Measurements from ENCODE around the gene SLC51A. TPM values are rescaled to one million over a fixed set of nuclear protein-coding genes. Genes with fewer than 3 reads are reported as not detected.

SLC51A gene
- total and polyA plus RNA-seq, 2 of the 8 experiments (the other 6 are each of a cell fraction or from before 2014, with no cell fraction given), result 6.3 to 9.8 TPM

GRCh38 chr3:196207833-196208607 lies 8.3 kb upstream of the SLC51A start (continued):
- TF ChIP-seq EP300 (IDR thresholded peaks at IDR 0.05; ENCODE audit: borderline replicate concordance in 1 of 2, low read depth in 2 of 2, low read length in 2 of 2) (no peak), ASH2L (IDR thresholded peaks at IDR 0.05; ENCODE audit: low read length) (peak; percentile 39), EZH2 (IDR thresholded peaks at IDR 0.05; ENCODE audit: low read depth, low read length, severe bottlenecking) (no peak), CHD1 (IDR thresholded peaks at IDR 0.05; ENCODE audit: low read depth, low read length) (no peak), POLR2AphosphoS5 (IDR thresholded peaks at IDR 0.05; ENCODE audit: low read depth, low read length) (no peak), KDM4A (IDR thresholded peaks at IDR 0.05; ENCODE audit: low read depth, low read length, severe bottlenecking) (peak; percentile 56), SRF (IDR thresholded peaks at IDR 0.05; ENCODE audit: low read depth, low read length) (no peak), SP2 (IDR thresholded peaks at IDR 0.05; ENCODE audit: low read length) (no peak), USF2 (IDR thresholded peaks at IDR 0.05; ENCODE audit: low read length) (peak; percentile 53), KDM5A (IDR thresholded peaks at IDR 0.05; ENCODE audit: low read length) (no peak), TCF12 (IDR thresholded peaks at IDR 0.05; ENCODE audit: low read depth, low read length) (no peak), PHF8 (conservative IDR thresholded peaks at IDR 0.05; ENCODE audit: low read depth, low read length) (peak; percentile 39; the same call in 1 of the 2 replicates), MAFK (IDR thresholded peaks at IDR 0.05; ENCODE audit: low read depth, low read length) (no peak)
- TF ChIP-seq, protein P1, sequence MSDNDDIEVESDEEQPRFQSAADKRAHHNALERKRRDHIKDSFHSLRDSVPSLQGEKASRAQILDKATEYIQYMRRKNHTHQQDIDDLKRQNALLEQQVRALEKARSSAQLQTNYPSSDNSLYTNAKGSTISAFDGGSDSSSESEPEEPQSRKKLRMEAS (IDR thresholded peaks at IDR 0.05), result peak; percentile 97
- TF ChIP-seq, protein P2, sequence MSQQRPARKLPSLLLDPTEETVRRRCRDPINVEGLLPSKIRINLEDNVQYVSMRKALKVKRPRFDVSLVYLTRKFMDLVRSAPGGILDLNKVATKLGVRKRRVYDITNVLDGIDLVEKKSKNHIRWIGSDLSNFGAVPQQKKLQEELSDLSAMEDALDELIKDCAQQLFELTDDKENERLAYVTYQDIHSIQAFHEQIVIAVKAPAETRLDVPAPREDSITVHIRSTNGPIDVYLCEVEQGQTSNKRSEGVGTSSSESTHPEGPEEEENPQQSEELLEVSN (IDR thresholded peaks at IDR 0.05), result peak; percentile 86
